Measurements from ENCODE around the gene IPO8. TPM values are rescaled to one million over a fixed set of nuclear protein-coding genes. Genes with fewer than 3 reads are reported as not detected.
A peak's percentile ranks its signal among the peaks of the same experiment; 100 is the strongest.

The IPO8 gene
- total and polyA plus RNA-seq, 2 donors (not counting 3 experiments of a cell fraction or from before 2014, with no cell fraction given) = 7.2 to 52.5 TPM

GRCh38 chr12:30696486-30696885 lies 817 bp upstream of the IPO8 start:
- Histone ChIP-seq H2AFZ (ENCODE audit: low read depth, low read length) (peak overlapping the region; percentile 78), H3K9ac (replicated peaks; ENCODE audit: extremely low read depth, insufficient read depth, low read length) (no peak overlapping the region), H3K27ac (ENCODE audit: insufficient read depth, low read depth, low read length) (no peak overlapping the region), H3K4me2 (ENCODE audit: insufficient read depth, low read length) (peak overlapping the region; percentile 65), H3K4me1 (ENCODE audit: control insufficient read depth, extremely low read depth, insufficient read depth, low read length) (peaks cover 20% of the 10 kb centered on the region), H3K4me3 (replicated peaks in 1 of 3; ENCODE audit: insufficient read depth in 1 of 3, low read depth in 1 of 3, low read length in 3 of 3) (no peak overlapping the region), H4K20me1 (replicated peaks; ENCODE audit: control insufficient read depth, extremely low read depth, insufficient read depth, low read length) (no peaks in the 10 kb centered on the region), H3K9me1 (replicated peaks; ENCODE audit: control insufficient read depth, extremely low read depth, insufficient read depth, low read length) (no peaks in the 10 kb centered on the region), H3K27me3 (ENCODE audit: control insufficient read depth in 2 of 2, insufficient read depth in 2 of 2, low read length in 2 of 2) (no peaks in the 10 kb centered on the region), H3K9me3 (replicated peaks; ENCODE audit: control insufficient read depth, insufficient read depth, low read length) (no peaks in the 10 kb centered on the region), H3K79me2 (ENCODE audit: control insufficient read depth, insufficient read depth, low read length) (peaks cover 35% of the 10 kb centered on the region), H3K36me3 (ENCODE audit: control insufficient read depth in 2 of 2, extremely low read depth in 1 of 2, insufficient read depth in 2 of 2, low read length in 2 of 2) (no peaks in the 10 kb centered on the region)
- dilution Hi-C loops (cut with MboI; ENCODE audit: extremely low pct_ligation_motif_present, low sequenced_read_pairs) (no loop called here), intact Hi-C loops (cut with micrococcal nuclease) (no loop called here)
- FAIRE-seq = no peak
- POLR2A ChIA-PET = no interaction called here
- no peak for TF ChIP-seq MYC (IDR thresholded peaks at IDR 0.05; ENCODE audit: low read depth, low read length)
- no peak for TF ChIP-seq EZH2 (IDR thresholded peaks at IDR 0.05; ENCODE audit: borderline replicate concordance, low read depth, low read length, severe bottlenecking)
- no peak for TF ChIP-seq JUN (IDR thresholded peaks at IDR 0.05; ENCODE audit: borderline replicate concordance, insufficient read depth, insufficient read length, low read depth)
- TF ChIP-seq, protein P1, sequence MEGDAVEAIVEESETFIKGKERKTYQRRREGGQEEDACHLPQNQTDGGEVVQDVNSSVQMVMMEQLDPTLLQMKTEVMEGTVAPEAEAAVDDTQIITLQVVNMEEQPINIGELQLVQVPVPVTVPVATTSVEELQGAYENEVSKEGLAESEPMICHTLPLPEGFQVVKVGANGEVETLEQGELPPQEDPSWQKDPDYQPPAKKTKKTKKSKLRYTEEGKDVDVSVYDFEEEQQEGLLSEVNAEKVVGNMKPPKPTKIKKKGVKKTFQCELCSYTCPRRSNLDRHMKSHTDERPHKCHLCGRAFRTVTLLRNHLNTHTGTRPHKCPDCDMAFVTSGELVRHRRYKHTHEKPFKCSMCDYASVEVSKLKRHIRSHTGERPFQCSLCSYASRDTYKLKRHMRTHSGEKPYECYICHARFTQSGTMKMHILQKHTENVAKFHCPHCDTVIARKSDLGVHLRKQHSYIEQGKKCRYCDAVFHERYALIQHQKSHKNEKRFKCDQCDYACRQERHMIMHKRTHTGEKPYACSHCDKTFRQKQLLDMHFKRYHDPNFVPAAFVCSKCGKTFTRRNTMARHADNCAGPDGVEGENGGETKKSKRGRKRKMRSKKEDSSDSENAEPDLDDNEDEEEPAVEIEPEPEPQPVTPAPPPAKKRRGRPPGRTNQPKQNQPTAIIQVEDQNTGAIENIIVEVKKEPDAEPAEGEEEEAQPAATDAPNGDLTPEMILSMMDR (IDR thresholded peaks at IDR 0.05; ENCODE audit: extremely low read depth in 1 of 2, insufficient read depth in 1 of 2, low read depth in 1 of 2, low read length in 2 of 2) = no peak
- TF ChIP-seq, protein P2, sequence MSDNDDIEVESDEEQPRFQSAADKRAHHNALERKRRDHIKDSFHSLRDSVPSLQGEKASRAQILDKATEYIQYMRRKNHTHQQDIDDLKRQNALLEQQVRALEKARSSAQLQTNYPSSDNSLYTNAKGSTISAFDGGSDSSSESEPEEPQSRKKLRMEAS (IDR thresholded peaks at IDR 0.05; ENCODE audit: insufficient read depth, insufficient read length) = no peak
- TF ChIP-seq POLR2AphosphoS5 (IDR thresholded peaks at IDR 0.05; ENCODE audit: insufficient read depth, low read depth, low read length) = no peak
- DNase-seq (ENCODE audit: low read depth, low spot score) = no peak
- CTCF ChIA-PET = interaction anchor here (0.9 kb wide), 1 partner anchor 1321 kb away, joined by 3 read pairs; no protein-coding TSS in a partner anchor
- no TSS peak for BruUV-seq (replicated peaks)
